ENCODE results near the gene ALOX12. TPM values are rescaled to one million over a fixed set of nuclear protein-coding genes. Genes with fewer than 3 reads are reported as not detected.
A peak's percentile ranks its signal among the peaks of the same experiment; 100 is the strongest.
"Not testable (repeated sequence)": the region's sequence is repeated elsewhere in the genome, so short reads cannot be mapped to it uniquely, and the experiment has no call there.

ALOX12 gene
- 0.78 TPM for polyA plus RNA-seq (2012; ENCODE audit: low read depth, missing spikeins)

DNA sequence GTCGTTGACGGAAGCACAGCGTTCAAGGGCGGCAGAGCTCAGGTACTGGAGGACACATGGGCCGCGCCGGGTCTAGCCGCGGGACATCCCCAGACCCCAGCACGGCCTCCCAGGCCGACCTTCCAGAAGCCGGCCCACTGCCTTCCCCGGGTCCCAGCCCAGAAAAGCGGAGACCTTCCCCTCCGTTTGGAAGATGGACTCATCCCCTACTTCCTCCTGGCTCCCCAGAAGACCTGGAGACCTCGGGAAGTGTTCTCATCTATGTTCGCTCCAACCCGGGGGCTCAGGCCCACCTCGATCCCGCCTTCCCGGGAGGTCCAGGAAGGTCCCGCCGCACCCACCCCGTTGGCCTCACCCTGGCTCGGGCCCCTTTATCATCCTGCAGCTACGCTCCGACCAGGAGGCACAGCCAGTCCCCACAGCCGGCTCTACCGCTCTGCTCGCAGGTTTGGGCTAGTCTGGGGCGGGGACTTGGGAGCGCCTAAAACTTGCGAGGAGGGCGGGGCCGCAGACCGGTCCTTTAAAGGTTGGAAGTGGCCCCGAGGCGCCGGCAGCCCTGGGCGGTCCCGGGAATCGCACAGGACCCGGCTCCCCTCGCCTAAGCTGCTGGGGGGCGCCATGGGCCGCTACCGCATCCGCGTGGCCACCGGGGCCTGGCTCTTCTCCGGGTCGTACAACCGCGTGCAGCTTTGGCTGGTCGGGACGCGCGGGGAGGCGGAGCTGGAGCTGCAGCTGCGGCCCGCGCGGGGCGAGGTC lies at the start of gene ALOX12:
ALOX12 (plus strand) TSS at position 550 of the 756 bp plus-strand sequence; CDS start at position 619, 69 bp downstream.
- TF ChIP-seq SPI1 (IDR thresholded peaks at IDR 0.05; ENCODE audit: low read depth, low read length) (no peak), PAX5 (IDR thresholded peaks at IDR 0.05; ENCODE audit: insufficient read depth, low read length, severe bottlenecking) (no peak), TAF1 (IDR thresholded peaks at IDR 0.05; ENCODE audit: low read depth, low read length) (no peak), POLR2A (IDR thresholded peaks at IDR 0.05; ENCODE audit: low read depth, low read length) (no peak), POLR2AphosphoS5 (IDR thresholded peaks at IDR 0.05; ENCODE audit: low read depth, low read length) (no peak), POU2F2 (IDR thresholded peaks at IDR 0.05; ENCODE audit: low read depth, low read length) (no peak)
- DNase-seq (ENCODE audit: insufficient read length, low spot score) (no peak), FAIRE-seq (no peak)

GRCh38 chr17:6947745-6948144 lies 48.1 kb upstream of the ALOX12 start:
- FAIRE-seq (no peak), DNase-seq (ENCODE audit: insufficient read length, low spot score) (no peak)
- no peak for TF ChIP-seq PAX5 (IDR thresholded peaks at IDR 0.05; ENCODE audit: insufficient read depth, low read length, severe bottlenecking)
- no peak for TF ChIP-seq POLR2AphosphoS5 (IDR thresholded peaks at IDR 0.05; ENCODE audit: low read depth, low read length)

DNA sequence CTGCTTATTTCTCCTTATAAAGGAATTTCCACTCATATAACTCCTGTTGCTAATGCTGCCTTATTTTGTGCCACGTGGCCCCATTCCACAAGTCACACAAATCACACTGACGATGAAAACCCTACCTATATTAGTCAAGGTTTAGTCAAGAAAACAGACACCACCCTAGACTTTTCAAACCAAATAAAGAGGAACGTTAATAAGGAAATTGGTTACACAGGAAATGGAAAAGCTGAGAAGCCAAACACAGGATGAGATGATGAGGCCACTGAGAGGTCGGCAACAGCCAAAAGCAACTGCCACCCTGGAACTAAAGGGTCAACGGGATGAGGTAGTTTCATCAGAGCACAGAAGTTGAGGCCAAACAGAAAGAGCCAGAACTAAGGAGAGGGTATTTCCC lies 47.3 kb upstream of the ALOX12 start:
- no peak for TF ChIP-seq PAX5 (IDR thresholded peaks at IDR 0.05; ENCODE audit: insufficient read depth, low read length, severe bottlenecking)
- TF ChIP-seq POLR2A (IDR thresholded peaks at IDR 0.05; ENCODE audit: low read depth, low read length): no peak
- TF ChIP-seq SPI1 (IDR thresholded peaks at IDR 0.05; ENCODE audit: low read depth, low read length): no peak
- no peak for TF ChIP-seq POU2F2 (IDR thresholded peaks at IDR 0.05; ENCODE audit: low read depth, low read length)
- no peak for TF ChIP-seq TAF1 (IDR thresholded peaks at IDR 0.05; ENCODE audit: low read depth, low read length)
- TF ChIP-seq POLR2AphosphoS5 (IDR thresholded peaks at IDR 0.05; ENCODE audit: low read depth, low read length): no peak
- FAIRE-seq (no peak), DNase-seq (ENCODE audit: insufficient read length, low spot score) (no peak)

DNA sequence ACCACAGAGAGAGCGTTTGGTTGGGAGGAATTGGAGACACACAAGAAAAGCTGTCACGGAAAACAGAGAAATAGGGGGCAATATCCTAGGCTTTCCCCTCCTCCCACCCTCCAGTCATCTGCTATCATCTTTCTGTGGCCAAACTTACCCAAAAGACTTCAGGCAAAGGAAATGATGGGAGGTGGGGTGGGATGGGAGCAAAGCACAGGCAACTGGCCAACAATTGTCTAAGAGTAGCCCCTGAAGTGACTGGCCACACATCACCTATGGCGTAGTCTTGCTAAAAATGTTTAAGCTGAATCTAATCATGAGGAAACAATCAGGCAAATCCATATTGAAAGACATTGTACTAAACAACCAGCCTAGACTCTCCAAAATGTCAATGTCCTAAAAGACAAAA lies 46.9 kb upstream of the ALOX12 start:
- FAIRE-seq (no peak), DNase-seq (ENCODE audit: insufficient read length, low spot score) (no peak)
- TF ChIP-seq PAX5 (IDR thresholded peaks at IDR 0.05; ENCODE audit: insufficient read depth, low read length, severe bottlenecking) (no peak), SPI1 (IDR thresholded peaks at IDR 0.05; ENCODE audit: low read depth, low read length) (no peak)

DNA sequence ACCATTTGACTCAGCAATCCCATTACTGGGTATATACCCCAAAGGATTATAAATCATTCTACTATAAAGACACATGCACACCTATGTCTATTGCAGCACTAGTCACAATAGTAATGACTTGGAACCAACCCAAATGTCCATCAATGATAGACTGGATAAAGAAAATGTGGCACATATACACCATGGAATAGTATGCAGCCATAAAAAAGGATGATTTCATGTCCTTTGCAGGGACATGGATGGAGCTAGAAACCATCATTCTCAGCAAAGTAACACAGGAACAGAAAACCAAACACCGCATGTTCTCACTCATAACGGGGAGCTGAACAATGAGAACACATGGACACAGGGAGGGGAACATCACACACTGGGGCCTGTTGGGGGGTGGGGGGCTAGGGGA lies 44.9 kb upstream of the ALOX12 start:
- not testable (repeated sequence) for DNase-seq (ENCODE audit: insufficient read length, low spot score); FAIRE-seq

GRCh38 chr17:6953689-6954088 lies 42.2 kb upstream of the ALOX12 start:
- TF ChIP-seq POU2F2 (IDR thresholded peaks at IDR 0.05; ENCODE audit: low read depth, low read length): no peak
- no peak for TF ChIP-seq TAF1 (IDR thresholded peaks at IDR 0.05; ENCODE audit: low read depth, low read length)
- FAIRE-seq: no peak
- DNase-seq (ENCODE audit: insufficient read length, low spot score): no peak

DNA sequence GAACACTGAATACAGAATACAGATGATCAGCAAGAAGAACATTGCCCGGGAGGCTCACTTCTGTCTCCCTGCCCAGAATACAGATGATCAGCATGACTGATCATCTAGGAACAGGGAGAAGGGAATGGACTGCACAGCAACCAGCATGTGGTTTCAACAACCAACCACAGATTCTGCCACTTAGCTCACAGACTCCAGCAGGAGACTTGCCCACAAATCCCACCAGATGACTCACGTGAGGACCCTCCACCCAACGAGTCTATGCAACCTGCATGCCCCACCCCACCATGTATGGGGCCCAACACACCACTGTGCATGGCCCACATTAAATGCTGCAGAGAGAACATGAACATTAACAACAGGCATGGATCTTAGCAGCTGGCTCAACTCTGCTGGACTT lies 36.1 kb upstream of the ALOX12 start:
- DNase-seq (ENCODE audit: insufficient read length, low spot score): no peak
- FAIRE-seq: no peak

GRCh38 chr17:6969323-6969726 lies 26.5 kb upstream of the ALOX12 start:
- DNase-seq (ENCODE audit: insufficient read length, low spot score): no peak
- no peak for FAIRE-seq
- TF ChIP-seq POU2F2 (IDR thresholded peaks at IDR 0.05; ENCODE audit: low read depth, low read length): no peak
- no peak for TF ChIP-seq POLR2AphosphoS5 (IDR thresholded peaks at IDR 0.05; ENCODE audit: low read depth, low read length)
- TF ChIP-seq TAF1 (IDR thresholded peaks at IDR 0.05; ENCODE audit: low read depth, low read length): no peak
- TF ChIP-seq PAX5 (IDR thresholded peaks at IDR 0.05; ENCODE audit: insufficient read depth, low read length, severe bottlenecking): no peak
- no peak for TF ChIP-seq SPI1 (IDR thresholded peaks at IDR 0.05; ENCODE audit: low read depth, low read length)
- no peak for TF ChIP-seq POLR2A (IDR thresholded peaks at IDR 0.05; ENCODE audit: low read depth, low read length)

More for the DNA sequence above, 36.1 kb upstream of the ALOX12 start:
- TF ChIP-seq PAX5 (IDR thresholded peaks at IDR 0.05; ENCODE audit: insufficient read depth, low read length, severe bottlenecking): no peak
- TF ChIP-seq TAF1 (IDR thresholded peaks at IDR 0.05; ENCODE audit: low read depth, low read length): no peak
- no peak for TF ChIP-seq POLR2AphosphoS5 (IDR thresholded peaks at IDR 0.05; ENCODE audit: low read depth, low read length)
- no peak for TF ChIP-seq SPI1 (IDR thresholded peaks at IDR 0.05; ENCODE audit: low read depth, low read length)
- no peak for TF ChIP-seq POLR2A (IDR thresholded peaks at IDR 0.05; ENCODE audit: low read depth, low read length)
- TF ChIP-seq POU2F2 (IDR thresholded peaks at IDR 0.05; ENCODE audit: low read depth, low read length): no peak

DNA sequence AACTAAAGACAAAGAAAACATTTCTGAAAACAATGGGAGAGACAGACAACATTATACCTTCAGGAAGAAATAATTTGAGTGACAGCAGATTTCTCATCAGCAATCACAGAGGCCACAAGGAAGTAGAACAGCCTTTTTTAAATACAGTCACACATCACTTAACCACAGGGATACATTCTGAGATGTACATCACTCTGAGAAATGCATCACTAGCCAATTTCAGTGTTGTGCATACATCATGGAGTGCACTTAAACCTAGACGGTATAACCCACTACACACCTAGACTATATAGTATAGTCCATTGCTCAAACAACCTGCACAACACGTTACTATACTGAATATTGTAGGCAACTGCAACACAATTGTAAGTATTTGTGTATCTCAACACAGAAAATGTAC lies 24.9 kb upstream of the ALOX12 start:
- FAIRE-seq (peak; percentile 58), DNase-seq (ENCODE audit: insufficient read length, low spot score) (no peak)
- TF ChIP-seq POLR2AphosphoS5 (IDR thresholded peaks at IDR 0.05; ENCODE audit: low read depth, low read length): no peak
- no peak for TF ChIP-seq SPI1 (IDR thresholded peaks at IDR 0.05; ENCODE audit: low read depth, low read length)
- TF ChIP-seq POLR2A (IDR thresholded peaks at IDR 0.05; ENCODE audit: low read depth, low read length): no peak
- no peak for TF ChIP-seq PAX5 (IDR thresholded peaks at IDR 0.05; ENCODE audit: insufficient read depth, low read length, severe bottlenecking)
- TF ChIP-seq POU2F2 (IDR thresholded peaks at IDR 0.05; ENCODE audit: low read depth, low read length): no peak
- no peak for TF ChIP-seq TAF1 (IDR thresholded peaks at IDR 0.05; ENCODE audit: low read depth, low read length)

GRCh38 chr17:6979440-6979839 lies 16.4 kb upstream of the ALOX12 start:
- not testable (repeated sequence) for DNase-seq (ENCODE audit: insufficient read length, low spot score); FAIRE-seq

- DNase-seq (ENCODE audit: insufficient read length, low spot score) (no peak), FAIRE-seq (no peak)
- TF ChIP-seq POLR2A (IDR thresholded peaks at IDR 0.05; ENCODE audit: low read depth, low read length) (no peak), POLR2AphosphoS5 (IDR thresholded peaks at IDR 0.05; ENCODE audit: low read depth, low read length) (no peak), POU2F2 (IDR thresholded peaks at IDR 0.05; ENCODE audit: low read depth, low read length) (no peak), TAF1 (IDR thresholded peaks at IDR 0.05; ENCODE audit: low read depth, low read length) (no peak), PAX5 (IDR thresholded peaks at IDR 0.05; ENCODE audit: insufficient read depth, low read length, severe bottlenecking) (no peak), SPI1 (IDR thresholded peaks at IDR 0.05; ENCODE audit: low read depth, low read length) (no peak)
Measured at GRCh38 chr17:6981426-6981825, 14.4 kb upstream of the ALOX12 start.
